GM12878 (cell line): ENCODE data around the gene IRF1.
"Not testable (repeated sequence)": the region's sequence is repeated elsewhere in the genome, so short reads cannot be mapped to it uniquely, and the experiment has no call there.

Experiments used
- CTCF ChIP-seq, 3 experiments: IDR thresholded peaks in 2 of 3; conservative IDR thresholded peaks in 1 of 3; 2 replicates each; pipeline ENCODE4 v1.5.1; 2011; ENCODE audit warnings: low read depth in 3 of 3, low read length in 3 of 3, mild to moderate bottlenecking in 3 of 3, control low read depth in 2 of 3, moderate library complexity in 2 of 3, inconsistent platforms in 1 of 3, mixed read lengths in 1 of 3; ENCODE audit not compliant: control insufficient read depth in 2 of 3, insufficient read depth in 1 of 3; ENCODE audit errors: extremely low read depth in 1 of 3
- MYC ChIP-seq: IDR thresholded peaks from 2 replicates; pipeline ENCODE4 v1.6.1; 2011; ENCODE audit warnings: mild to moderate bottlenecking, low read length, moderate library complexity, inconsistent platforms; ENCODE audit not compliant: insufficient read depth, insufficient replicate concordance, insufficient read length, severe bottlenecking
- POLR2A ChIP-seq: IDR thresholded peaks from 2 replicates; pipeline ENCODE4 v1.6.1; 2011; ENCODE audit warnings: low read depth, mild to moderate bottlenecking, low read length
- PRDM15 ChIP-seq: fragments of 450-650 bp; formaldehyde crosslinking; IDR thresholded peaks from 2 replicates; pipeline ENCODE4 v1.4.0; 2020; ENCODE audit warnings: mild to moderate bottlenecking, moderate library complexity

GRCh38 chr5:132484876-132485640 is 5.5 kb downstream of the IRF1 start:
- not testable (repeated sequence) for TF ChIP-seq CTCF (IDR thresholded peaks at IDR 0.05 in 2 of 3, conservative IDR thresholded peaks at IDR 0.05 in 1 of 3; ENCODE audit: control insufficient read depth in 2 of 3, extremely low read depth in 1 of 3, insufficient read depth in 1 of 3, low read depth in 3 of 3, low read length in 3 of 3); PRDM15 (CRISPR knock-in tag); MYC
- TF ChIP-seq POLR2A = peak; percentile 24; the same call in 1 of the 2 replicates
